CD4-positive, CD25-positive, alpha-beta regulatory T cell (primary cell): ENCODE data around the gene TDRD10. TPM values are rescaled to one million over a fixed set of nuclear protein-coding genes. Genes with fewer than 3 reads are reported as not detected.

Experiments used
- ATAC-seq, 2 donors: fragments of 150-1000 bp; cut with Tn5 transposase; one replicate each; pipeline ENCODE4 v1.10.0; 2021; ENCODE audit warnings: low read depth in 2 of 2, moderate number of reproducible peaks in 2 of 2, moderate library complexity in 1 of 2
- DNase-seq, 3 donors: peaks; one replicate each; pipeline versions ENCODE4 v3.0.0 to v3.0.0-alpha.2; 2012 to 2022; ENCODE audit warnings: mixed read lengths in 1 of 3
- H3K27ac ChIP-seq: one replicate; pipeline ENCODE4 v1.7.0; 2013; ENCODE audit warnings: mild to moderate bottlenecking, low read length; ENCODE audit not compliant: insufficient read depth, poor library complexity, severe bottlenecking
- H3K27me3 ChIP-seq: one replicate; pipeline ENCODE4 v1.7.0; 2013; ENCODE audit warnings: low read length; ENCODE audit not compliant: control insufficient read depth, insufficient read depth
- H3K36me3 ChIP-seq: one replicate; pipeline ENCODE4 v1.7.0; 2013; ENCODE audit warnings: mild to moderate bottlenecking, low read length, moderate library complexity; ENCODE audit not compliant: control insufficient read depth, insufficient read depth
- H3K4me1 ChIP-seq: 2 replicates; pipeline ENCODE4 v1.7.0; 2013; ENCODE audit warnings: mild to moderate bottlenecking, low read length; ENCODE audit not compliant: insufficient read depth, control insufficient read depth, poor library complexity, severe bottlenecking
- H3K4me3 ChIP-seq: one replicate; pipeline ENCODE4 v1.7.0; 2013; ENCODE audit warnings: low read depth, mild to moderate bottlenecking, low read length, moderate library complexity
- H3K9me3 ChIP-seq, 2 experiments: 1 replicate in 1 of 2; 2 replicates in 1 of 2; pipeline ENCODE4 v1.7.0; 2013; ENCODE audit warnings: low read length in 2 of 2, mild to moderate bottlenecking in 1 of 2, moderate library complexity in 1 of 2; ENCODE audit not compliant: control insufficient read depth in 2 of 2
- H3K27ac Mint-ChIP-seq, 3 donors: one replicate each; pipeline ENCODE4 v1.8.0; 2020 to 2022; ENCODE audit warnings: mild to moderate bottlenecking in 3 of 3, mixed read lengths in 3 of 3, moderate library complexity in 2 of 3
- H3K27me3 Mint-ChIP-seq: one replicate; pipeline ENCODE4 v1.8.0; 2022; ENCODE audit warnings: mild to moderate bottlenecking, mixed read lengths
- H3K36me3 Mint-ChIP-seq: one replicate; pipeline ENCODE4 v1.8.0; 2020; ENCODE audit warnings: mixed read lengths
- H3K4me1 Mint-ChIP-seq, 4 donors: one replicate each; pipeline ENCODE4 v1.8.0; 2020 to 2022; ENCODE audit warnings: mixed read lengths in 4 of 4, mild to moderate bottlenecking in 1 of 4
- H3K4me3 Mint-ChIP-seq, 4 donors: one replicate each; pipeline ENCODE4 v1.8.0; 2020 to 2022; ENCODE audit warnings: mild to moderate bottlenecking in 4 of 4, mixed read lengths in 4 of 4, moderate library complexity in 3 of 4
- H3K9me3 Mint-ChIP-seq, 7 donors: one replicate each; pipeline ENCODE4 v1.8.0; 2020 to 2022; ENCODE audit warnings: mixed read lengths in 7 of 7, mild to moderate bottlenecking in 3 of 7, moderate library complexity in 2 of 7
- polyA plus RNA-seq, 4 donors: library from polyadenylated mRNA; unstranded; fragments of 300-500 nt; fragmentation: Illumina TruSeq; gene quantifications; one replicate each; pipeline ENCODE4 v1.2.3, GENCODE V29; 2021
- total RNA-seq: library from RNA; stranded (reverse); gene quantifications from one replicate; pipeline ENCODE4 v1.2.3, GENCODE V29; 2022

TDRD10 gene
- total and polyA plus RNA-seq, 5 donors from 2014 or later: not detected

GRCh38 chr1:154550657-154551056, 48.6 kb downstream of the TDRD10 start:
- no peak overlapping the region for H3K4me3 ChIP-seq
- H3K36me3 Mint-ChIP-seq: peaks cover 48% of the 10 kb centered on the region
- no peaks in the 10 kb centered on the region for H3K9me3 ChIP-seq
- no peaks in the 10 kb centered on the region for H3K9me3 Mint-ChIP-seq
- peaks cover 10 to 40% (median 22%) of the 10 kb centered on the region in 4 donors for H3K4me1 Mint-ChIP-seq
- no peaks in the 10 kb centered on the region for H3K4me1 ChIP-seq
- peaks cover 72% of the 10 kb centered on the region for H3K36me3 ChIP-seq
- H3K27me3 ChIP-seq: no peaks in the 10 kb centered on the region
- ATAC-seq: no peak
- no peak overlapping the region for H3K27ac ChIP-seq
- peak overlapping the region in 1 of 3 donors; percentile 34 for H3K27ac Mint-ChIP-seq
- no peaks in the 10 kb centered on the region for H3K27me3 Mint-ChIP-seq
- no peak for DNase-seq
- peak overlapping the region in 2 of 4 donors; percentile 3 to 78 for H3K4me3 Mint-ChIP-seq

DNA sequence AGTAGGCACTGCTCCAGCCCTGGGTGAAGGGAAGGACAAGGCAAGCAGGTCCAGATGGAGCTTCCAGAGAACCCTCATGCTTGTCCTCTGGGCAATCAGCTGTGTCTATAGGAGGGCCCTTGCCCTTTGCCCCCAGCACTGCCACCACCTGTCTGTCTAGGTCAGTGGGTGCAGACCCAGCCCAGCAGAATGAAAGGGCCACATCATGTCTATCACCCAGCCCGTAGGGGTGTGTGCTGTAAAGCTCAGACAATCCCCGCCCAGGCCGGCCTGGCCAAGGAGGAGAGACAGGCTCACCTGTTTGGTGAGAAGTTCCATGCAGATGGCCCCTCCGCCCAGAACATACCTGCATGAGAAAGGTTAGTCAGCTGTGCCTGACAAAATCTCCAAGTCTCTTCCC, 49.5 kb downstream of the TDRD10 start:
- Mint-ChIP-seq H3K27me3 (no peaks in the 10 kb centered on the region), H3K36me3 (peaks cover 56% of the 10 kb centered on the region), H3K4me1 (peaks cover 7 to 47% (median 30%) of the 10 kb centered on the region in 4 donors), H3K27ac (no peak overlapping the region), H3K4me3 (no peak overlapping the region), H3K9me3 (no peaks in the 10 kb centered on the region)
- no peak for DNase-seq
- Histone ChIP-seq H3K4me3 (no peak overlapping the region), H3K4me1 (peaks cover 4% of the 10 kb centered on the region), H3K36me3 (peaks cover 77% of the 10 kb centered on the region), H3K27ac (no peak overlapping the region), H3K9me3 (no peaks in the 10 kb centered on the region), H3K27me3 (no peaks in the 10 kb centered on the region)
- no peak for ATAC-seq

DNA sequence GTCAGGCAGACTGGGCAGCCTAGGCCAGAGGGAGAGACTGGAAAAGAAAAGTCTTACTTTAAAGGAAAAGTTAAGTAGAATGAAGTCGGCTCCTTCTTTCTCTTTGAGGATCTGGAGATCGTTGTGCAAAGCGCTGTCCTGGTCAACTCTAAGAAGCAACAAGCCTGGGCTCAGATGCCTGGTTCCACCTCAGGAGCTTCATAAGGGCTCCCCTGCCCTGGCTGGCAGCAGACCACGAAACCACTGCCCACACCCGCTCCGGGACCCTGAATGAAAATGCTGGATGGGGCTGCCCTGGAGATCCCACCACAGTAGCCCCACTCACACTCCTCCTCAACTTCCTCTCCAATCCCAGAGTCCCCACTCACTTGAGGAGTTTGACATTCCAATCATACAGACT, 50.0 kb downstream of the TDRD10 start:
- ATAC-seq (no peak), DNase-seq (no peak)
- H3K27ac Mint-ChIP-seq: no peak overlapping the region
- H3K27me3 Mint-ChIP-seq: no peaks in the 10 kb centered on the region
- Histone ChIP-seq H3K27ac (no peak overlapping the region), H3K4me3 (no peak overlapping the region), H3K27me3 (no peaks in the 10 kb centered on the region), H3K9me3 (no peaks in the 10 kb centered on the region), H3K36me3 (peaks cover 77% of the 10 kb centered on the region), H3K4me1 (peaks cover 10% of the 10 kb centered on the region)
- no peak overlapping the region for H3K4me3 Mint-ChIP-seq
- peaks cover 7 to 52% (median 34%) of the 10 kb centered on the region in 4 donors for H3K4me1 Mint-ChIP-seq
- H3K9me3 Mint-ChIP-seq: no peaks in the 10 kb centered on the region
- peaks cover 57% of the 10 kb centered on the region for H3K36me3 Mint-ChIP-seq

DNA sequence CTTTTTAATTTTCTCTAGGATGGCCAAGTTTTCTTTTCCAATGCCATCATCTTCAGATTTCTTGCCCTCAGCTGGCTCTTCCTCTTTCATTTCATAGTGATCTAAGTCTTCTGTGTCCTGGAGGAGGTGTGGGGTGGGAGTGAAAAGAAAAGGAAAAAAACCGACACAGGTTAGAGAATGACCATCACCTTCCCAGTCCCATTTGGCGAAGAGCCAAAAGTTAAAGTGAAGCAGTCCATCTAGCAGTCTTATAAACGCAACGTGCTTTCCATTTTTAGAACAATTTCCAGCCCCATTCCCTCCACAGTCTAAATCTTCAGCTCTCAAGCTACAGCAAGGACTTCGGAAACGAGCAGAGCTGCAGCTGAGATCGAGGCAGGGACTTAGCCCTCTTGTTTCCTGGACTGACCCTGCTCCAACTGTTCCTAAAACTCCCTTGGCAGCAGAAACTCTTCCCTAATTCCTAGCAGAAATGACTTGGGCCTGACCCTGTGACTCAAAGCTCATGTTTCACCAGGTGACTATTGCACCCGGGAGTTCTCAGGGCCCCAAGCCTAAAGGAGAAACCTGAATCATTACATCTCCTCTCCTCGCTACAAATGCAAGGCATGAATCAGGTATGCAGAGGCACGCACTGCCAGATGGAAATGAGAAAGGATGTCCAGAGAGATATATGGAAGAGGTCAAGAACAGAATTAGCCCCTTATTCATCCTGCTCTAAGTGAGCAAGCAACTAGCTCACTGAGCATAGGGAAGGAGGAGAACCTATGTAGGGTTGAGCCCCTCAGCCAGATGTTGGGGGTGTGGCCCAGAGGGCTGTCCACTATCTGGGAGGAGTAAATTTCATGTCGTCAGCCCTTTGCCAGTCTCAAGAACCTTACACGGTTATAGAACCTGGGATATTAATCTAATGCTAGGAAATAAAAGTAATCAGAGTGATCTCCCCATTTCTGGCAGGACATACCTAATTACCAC, 51.3 kb downstream of the TDRD10 start:
- H3K27me3 Mint-ChIP-seq: no peaks in the 10 kb centered on the region
- peaks cover 57% of the 10 kb centered on the region for H3K36me3 Mint-ChIP-seq
- ATAC-seq (no peak), DNase-seq (no peak)
- H3K27me3 ChIP-seq: no peaks in the 10 kb centered on the region
- H3K4me1 Mint-ChIP-seq: peaks cover 12 to 57% (median 41%) of the 10 kb centered on the region in 4 donors
- no peak overlapping the region for H3K27ac ChIP-seq
- H3K36me3 ChIP-seq: peaks cover 77% of the 10 kb centered on the region
- no peak overlapping the region for H3K4me3 ChIP-seq
- no peaks in the 10 kb centered on the region for H3K9me3 ChIP-seq
- no peak overlapping the region for H3K27ac Mint-ChIP-seq
- no peaks in the 10 kb centered on the region for H3K9me3 Mint-ChIP-seq
- H3K4me1 ChIP-seq: peaks cover 22% of the 10 kb centered on the region
- peak overlapping the region in 1 of 4 donors; percentile 45 for H3K4me3 Mint-ChIP-seq

DNA sequence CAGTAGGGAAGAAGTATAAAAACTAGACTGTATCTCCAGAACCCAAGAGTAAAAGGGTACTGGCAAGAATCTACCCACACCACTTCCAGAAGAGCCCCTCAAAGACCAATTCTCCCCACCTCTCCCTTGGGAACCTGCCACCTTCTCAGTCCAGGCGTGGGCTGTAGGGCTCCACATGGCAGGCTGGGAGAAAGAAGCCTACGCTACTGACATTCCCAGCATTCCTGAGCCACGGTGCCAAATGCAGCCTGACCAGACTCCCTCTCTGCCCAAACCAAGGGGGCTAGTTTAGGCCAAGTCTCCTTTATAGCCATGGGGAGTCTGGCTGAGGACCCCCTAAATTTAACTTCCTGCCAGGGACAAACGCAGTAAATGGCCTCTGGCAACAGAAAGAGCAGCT, 54.4 kb downstream of the TDRD10 start:
- peaks cover 2% of the 10 kb centered on the region for H3K27me3 Mint-ChIP-seq
- H3K27ac Mint-ChIP-seq: peak overlapping the region; percentile 69 to 90 (median 76)
- peaks cover 7 to 48% (median 39%) of the 10 kb centered on the region in 4 donors for H3K4me1 Mint-ChIP-seq
- H3K9me3 Mint-ChIP-seq: no peaks in the 10 kb centered on the region
- no peaks in the 10 kb centered on the region for H3K9me3 ChIP-seq
- H3K36me3 Mint-ChIP-seq: peaks cover 38% of the 10 kb centered on the region
- H3K27me3 ChIP-seq: no peaks in the 10 kb centered on the region
- peaks cover 30% of the 10 kb centered on the region for H3K4me1 ChIP-seq
- peak overlapping the region; percentile 6 for H3K27ac ChIP-seq
- ATAC-seq (no peak), DNase-seq (no peak)
- H3K4me3 ChIP-seq: peak overlapping the region; percentile 88
- H3K4me3 Mint-ChIP-seq: peak overlapping the region; percentile 91 to 96 (median 96)
- H3K36me3 ChIP-seq: peaks cover 46% of the 10 kb centered on the region

GRCh38 chr1:154557248-154557938, 55.4 kb downstream of the TDRD10 start:
- peaks cover 37% of the 10 kb centered on the region for H3K36me3 ChIP-seq
- Mint-ChIP-seq H3K27ac (peak overlapping the region; percentile 90 to 98 (median 95)), H3K36me3 (peaks cover 38% of the 10 kb centered on the region), H3K9me3 (no peaks in the 10 kb centered on the region), H3K4me3 (peak overlapping the region; percentile 91 to 96 (median 96)), H3K4me1 (peaks cover 7 to 48% (median 39%) of the 10 kb centered on the region in 4 donors), H3K27me3 (peaks cover 6% of the 10 kb centered on the region)
- no peaks in the 10 kb centered on the region for H3K27me3 ChIP-seq
- no peaks in the 10 kb centered on the region for H3K9me3 ChIP-seq
- peak overlapping the region; percentile 72 for H3K27ac ChIP-seq
- peaks cover 30% of the 10 kb centered on the region for H3K4me1 ChIP-seq
- peak overlapping the region; percentile 88 for H3K4me3 ChIP-seq
- no peak for ATAC-seq
- DNase-seq: peak in 1 of 3 donors; percentile 16

GRCh38 chr1:154557939-154558719, 56.1 kb downstream of the TDRD10 start, which contains the start of gene UBE2Q1:
Gene UBE2Q1 (minus strand): TSS chr1:154558662. CDS start chr1:154558553, 109 bp downstream.
- Histone ChIP-seq H3K4me1 (peaks cover 30% of the 10 kb centered on the region), H3K9me3 (no peaks in the 10 kb centered on the region), H3K27ac (peak within 1 kb of the TSS; percentile 93), H3K4me3 (peak within 1 kb of the TSS; percentile 90), H3K27me3 (no peaks in the 10 kb centered on the region), H3K36me3 (peaks cover 29% of the 10 kb centered on the region)
- Mint-ChIP-seq H3K27me3 (peaks cover 9% of the 10 kb centered on the region), H3K4me3 (peak within 1 kb of the TSS; percentile 94 to 96 (median 96)), H3K36me3 (peaks cover 32% of the 10 kb centered on the region), H3K4me1 (peaks cover 7 to 46% (median 39%) of the 10 kb centered on the region in 4 donors), H3K9me3 (no peaks in the 10 kb centered on the region), H3K27ac (peak within 1 kb of the TSS; percentile 92 to 98 (median 95))
- ATAC-seq (no peak), DNase-seq (peak; percentile 20 to 47 (median 44))
